IPS-18c (cell line): ENCODE measurements around the gene PRKAR1B.

Source experiments
- H3K4me3 ChIP-seq: 2 replicates; pipeline ENCODE4 v1.7.0; 2013; ENCODE audit warnings: low read depth, mild to moderate bottlenecking, low read length, moderate library complexity; ENCODE audit not compliant: insufficient read depth
- H3K9me3 ChIP-seq: one replicate; pipeline ENCODE4 v1.6.1; 2013; ENCODE audit warnings: mild to moderate bottlenecking, low read length, moderate library complexity; ENCODE audit not compliant: control insufficient read depth, insufficient read depth

Gene PRKAR1B

DNA sequence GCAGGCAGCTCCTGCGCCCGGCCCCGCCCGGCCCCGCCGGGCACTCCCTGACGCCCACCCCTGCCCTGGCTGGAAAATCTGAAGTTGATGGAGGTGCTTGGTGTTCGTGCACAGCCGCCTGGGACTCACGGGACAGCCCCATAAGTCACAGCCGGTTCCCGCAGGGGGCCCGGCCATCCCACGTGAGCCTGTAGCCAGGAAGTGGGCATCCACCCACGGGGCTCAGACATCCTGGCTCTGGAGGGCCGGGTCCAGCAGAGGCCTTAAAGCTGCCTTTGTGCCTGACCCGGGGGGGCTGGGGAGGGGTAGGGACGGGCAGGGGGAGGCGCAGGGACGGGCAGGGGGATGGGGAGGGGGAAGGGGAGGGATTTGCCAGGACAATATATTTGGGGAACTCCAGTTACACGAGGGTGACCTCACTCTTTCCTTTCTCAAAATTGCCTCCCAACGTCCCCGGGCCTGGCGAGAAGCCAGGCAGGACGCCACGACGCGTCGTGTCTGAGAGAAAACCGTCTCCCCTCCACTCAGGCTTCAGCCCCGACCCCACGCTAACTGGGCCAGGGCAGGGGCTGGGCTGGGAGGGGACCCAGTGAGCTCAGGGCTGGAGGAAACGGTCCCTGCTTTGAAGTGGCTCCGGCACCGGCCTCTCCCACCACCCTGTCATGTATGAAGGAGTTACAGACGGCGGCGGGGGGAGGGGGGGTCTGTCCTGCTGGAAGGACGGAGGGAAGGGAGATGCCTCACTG is 125.3 kb downstream of the PRKAR1B start:
- Histone ChIP-seq H3K4me3 (no peak overlapping the region), H3K9me3 (no peaks in the 10 kb centered on the region)

DNA sequence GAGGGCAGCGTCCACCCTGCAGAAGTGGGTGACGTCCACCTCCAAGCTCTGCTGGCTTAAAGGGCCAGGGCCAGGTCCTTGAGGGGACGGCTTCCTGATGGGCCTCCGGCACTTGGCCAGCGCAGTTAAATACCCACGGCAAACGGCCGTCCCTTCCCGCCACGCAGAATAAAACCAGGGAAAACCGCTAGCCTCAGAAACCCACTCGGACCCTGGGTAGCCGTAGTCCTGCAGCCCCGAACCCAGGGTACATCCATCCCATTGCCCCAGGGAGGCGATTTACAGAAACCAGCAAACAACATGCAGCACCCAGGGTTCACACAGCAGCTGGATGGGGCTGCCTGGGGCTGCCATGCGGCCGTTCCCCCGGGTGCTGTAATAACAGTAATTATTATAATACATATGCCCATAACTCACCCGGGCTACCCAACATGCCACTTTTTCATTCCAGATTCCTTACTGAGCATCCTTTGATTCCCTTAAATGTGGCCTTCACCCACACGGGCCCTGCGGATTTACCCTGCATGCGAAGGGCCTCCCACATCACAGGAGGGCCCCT is 126.0 kb downstream of the PRKAR1B start:
- H3K4me3 ChIP-seq: no peak overlapping the region

DNA sequence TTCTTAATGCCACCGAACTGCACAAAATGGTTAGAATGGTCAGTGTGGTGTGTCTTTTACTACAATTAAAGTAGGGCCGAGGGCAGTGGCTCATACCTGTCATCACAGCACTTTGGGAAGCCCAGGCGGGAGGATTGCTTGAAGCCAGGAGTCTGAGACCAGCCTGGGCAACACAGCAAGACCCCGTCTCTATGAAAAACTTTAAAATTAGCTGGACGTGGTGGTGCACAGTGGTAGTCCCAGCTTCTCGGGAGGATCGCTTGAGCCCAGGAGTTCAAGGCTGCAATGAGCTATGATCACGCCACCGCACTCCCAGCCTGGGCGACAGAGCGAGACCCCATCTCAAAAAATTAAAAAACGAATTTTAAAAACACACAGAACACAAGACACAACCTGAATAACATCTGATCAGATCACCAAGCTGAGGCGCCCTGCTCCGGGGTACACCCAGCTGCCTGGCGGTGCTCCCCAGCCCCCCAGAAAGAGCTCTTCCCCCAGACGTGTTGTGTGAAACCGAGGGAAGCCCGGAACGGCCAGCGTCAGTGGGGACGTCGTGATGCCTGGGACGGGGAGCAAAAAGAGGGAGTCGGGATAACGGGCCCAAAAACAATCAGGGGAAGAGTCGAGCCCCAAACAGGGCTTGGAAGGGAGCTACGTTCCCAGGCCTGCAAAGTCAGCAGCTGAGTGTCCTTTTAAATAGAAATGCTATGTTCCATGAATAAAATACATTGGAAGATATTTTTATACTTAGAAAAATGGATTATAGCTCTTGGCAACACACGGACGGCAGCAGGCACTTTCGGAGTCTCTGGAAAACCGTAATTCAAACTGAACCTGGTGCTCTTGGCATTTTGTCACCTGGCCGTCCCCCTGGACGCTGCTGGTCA is 126.7 kb downstream of the PRKAR1B start:
- Histone ChIP-seq H3K9me3 (no peaks in the 10 kb centered on the region), H3K4me3 (no peak overlapping the region)

More for the DNA sequence above, 126.0 kb downstream of the PRKAR1B start:
- no peaks in the 10 kb centered on the region for H3K9me3 ChIP-seq

DNA sequence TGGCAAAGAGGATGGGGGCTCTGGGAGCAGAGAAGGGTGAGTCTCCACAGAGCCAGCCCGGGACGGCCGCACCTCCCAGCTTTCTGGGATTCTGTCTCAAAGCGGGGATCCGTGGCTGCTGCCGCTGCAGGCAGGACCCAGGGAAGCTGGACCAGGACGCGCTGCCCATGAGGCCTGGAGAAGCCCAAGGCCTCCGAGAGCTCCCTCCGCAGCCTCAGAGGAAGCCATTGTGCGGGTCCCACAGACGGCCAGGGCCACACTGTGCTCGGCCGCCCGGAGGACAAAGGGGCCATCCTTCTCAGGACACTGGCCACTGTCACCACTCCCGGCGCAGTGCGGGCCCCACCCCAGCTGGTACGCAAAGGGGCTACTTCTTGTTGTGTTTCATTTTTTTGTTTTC is 128.2 kb downstream of the PRKAR1B start:
- Histone ChIP-seq H3K4me3 (no peak overlapping the region), H3K9me3 (peaks cover 2% of the 10 kb centered on the region)

DNA sequence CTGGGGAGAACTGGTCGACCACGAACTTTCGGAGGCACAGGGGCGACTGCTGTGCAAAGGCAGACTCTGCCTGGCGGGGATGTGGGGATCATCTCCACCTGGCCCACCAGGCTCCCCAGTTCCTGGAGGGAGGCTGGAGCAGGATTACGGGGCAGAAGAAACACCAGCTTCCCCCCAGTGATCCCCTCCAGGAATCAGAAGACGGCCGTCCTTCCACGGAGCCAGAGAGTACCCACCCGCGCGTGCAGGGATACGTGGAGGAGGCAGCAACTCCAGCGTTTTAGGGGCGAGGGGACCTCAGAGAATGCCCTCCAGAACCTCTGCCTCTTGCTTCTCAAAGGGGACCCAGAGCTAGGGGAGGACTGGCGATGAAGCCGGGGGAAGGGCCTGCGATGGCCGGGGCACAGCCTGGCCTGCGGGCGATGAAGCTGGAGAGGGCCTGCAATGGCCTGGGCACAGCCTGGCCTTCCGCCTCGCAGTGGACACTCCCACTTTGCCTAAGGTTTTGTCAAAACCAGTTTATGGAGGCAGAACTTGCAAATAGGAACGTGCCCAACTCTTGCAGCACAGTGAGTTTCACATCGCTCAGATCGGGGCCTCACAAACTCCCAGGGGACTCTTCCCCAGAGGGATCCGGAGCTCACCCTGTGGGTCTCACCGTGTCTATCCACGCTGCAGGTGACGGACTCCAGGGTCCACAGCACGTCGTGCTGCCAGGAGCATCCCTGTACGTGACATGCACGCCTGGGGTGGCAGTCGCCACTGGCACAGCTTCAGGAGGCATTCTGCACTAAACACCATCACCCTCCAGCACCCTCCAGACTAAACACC is 129.5 kb downstream of the PRKAR1B start:
- Histone ChIP-seq H3K9me3 (peaks cover 2% of the 10 kb centered on the region), H3K4me3 (no peak overlapping the region)

DNA sequence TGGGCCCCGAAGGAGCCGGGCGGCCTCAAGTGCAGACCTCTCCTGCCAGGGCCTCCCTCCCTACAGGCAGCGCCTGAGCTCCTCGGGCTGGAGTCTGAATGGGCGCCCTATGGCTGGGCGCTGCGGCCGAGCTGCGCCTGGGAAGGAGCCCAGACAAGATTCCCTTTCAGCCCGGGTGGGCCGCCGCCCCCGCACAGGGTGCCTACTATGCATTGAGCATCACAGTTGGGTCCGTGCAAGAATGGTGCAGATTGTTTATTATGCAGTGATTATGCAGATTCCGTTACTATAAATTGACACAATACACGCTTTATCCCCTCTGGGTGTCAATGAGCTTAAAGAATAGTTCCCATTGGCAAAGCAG is 130.3 kb downstream of the PRKAR1B start:
- peaks cover 2% of the 10 kb centered on the region for H3K9me3 ChIP-seq
- H3K4me3 ChIP-seq: no peak overlapping the region

DNA sequence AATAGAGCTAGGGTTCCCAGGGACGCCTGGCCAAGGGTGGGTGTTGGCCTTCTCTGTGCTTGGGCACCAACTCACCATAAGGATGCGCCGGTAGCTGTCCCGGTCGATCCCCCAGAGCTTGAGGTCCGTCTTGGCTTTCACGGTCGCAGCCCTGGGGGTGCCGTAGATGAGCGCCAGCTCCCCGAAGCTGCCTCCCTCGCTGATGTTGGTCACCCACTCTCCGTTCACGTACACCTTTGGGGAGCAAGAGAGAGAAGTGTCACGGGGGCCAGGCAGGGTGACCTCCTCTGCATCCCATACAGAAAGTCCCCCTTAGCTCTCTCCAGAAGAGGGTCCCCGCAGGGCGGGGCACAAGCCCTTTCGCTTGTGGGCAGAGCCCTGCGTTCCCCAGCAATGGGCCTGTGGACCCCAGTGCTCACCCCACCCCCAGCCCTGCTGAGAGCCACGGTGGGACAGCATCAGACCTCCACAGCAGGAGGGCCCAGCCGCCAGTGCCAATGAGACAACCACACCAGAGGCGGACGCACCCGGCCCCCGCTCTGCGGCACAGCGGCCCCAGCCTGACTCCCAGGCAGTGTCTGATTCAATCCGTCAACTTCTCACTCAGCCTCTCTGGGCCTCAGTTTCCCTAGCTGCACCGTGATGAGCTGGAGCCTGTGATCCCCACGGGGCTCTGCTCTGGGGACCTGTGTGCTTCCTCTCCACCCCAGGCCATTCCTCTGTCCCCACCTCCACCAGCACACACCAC is 130.8 kb downstream of the PRKAR1B start:
- Histone ChIP-seq H3K9me3 (peaks cover 2% of the 10 kb centered on the region), H3K4me3 (no peak overlapping the region)

DNA sequence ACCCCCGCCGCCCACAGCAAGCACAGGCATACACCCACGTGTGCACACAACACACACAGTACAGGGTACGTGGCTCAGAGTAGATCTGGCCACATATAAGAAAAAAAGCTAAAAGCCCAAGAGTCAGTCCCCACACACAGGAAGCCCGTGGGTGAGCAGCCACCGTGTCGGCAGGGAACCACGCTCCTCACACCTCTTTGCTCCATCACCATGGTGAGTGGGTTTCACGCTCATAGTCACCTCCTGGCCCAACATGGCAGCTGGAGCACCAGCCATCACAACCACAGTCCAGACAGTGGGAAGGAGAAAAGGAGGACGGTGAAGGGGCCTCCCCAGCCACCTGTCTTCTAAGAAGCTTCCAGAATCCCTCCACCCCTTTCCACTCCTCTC is 131.5 kb downstream of the PRKAR1B start:
- Histone ChIP-seq H3K9me3 (peaks cover 2% of the 10 kb centered on the region), H3K4me3 (no peak overlapping the region)

DNA sequence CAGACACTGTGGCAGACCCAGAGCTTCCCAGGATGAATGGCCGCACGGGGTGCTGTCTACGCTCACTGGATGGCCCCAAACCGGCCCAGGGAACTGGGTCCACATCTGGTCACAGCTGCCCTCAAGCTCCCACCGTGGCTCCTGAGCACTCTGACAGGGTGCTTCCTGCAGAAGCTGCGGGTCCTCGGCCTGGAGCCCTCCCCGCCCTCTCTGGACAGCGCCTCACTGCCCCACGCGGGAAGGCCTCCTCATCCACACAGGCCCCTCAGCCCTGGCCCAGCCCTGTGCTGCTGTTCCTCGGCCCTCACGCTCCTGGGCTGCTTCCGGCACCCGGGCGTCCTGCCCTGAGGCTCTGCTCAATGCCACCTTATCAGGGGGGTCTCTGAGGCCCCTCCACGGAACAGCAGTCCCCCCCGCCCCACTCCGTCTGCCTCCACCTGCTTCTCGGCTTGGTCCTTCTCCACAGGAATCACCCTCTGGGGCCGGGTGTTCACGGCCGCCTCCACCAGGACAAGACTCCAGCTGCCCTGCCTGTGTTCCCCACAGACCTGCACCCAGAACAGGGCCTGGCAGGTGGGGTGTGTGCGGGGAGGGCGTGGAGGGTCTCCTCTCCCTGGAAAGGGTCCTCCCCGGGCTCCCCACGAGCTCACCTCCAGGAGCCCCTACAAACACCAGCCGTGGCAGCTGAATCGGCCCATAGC is 132.0 kb downstream of the PRKAR1B start:
- H3K9me3 ChIP-seq: peaks cover 2% of the 10 kb centered on the region
- no peak overlapping the region for H3K4me3 ChIP-seq

DNA sequence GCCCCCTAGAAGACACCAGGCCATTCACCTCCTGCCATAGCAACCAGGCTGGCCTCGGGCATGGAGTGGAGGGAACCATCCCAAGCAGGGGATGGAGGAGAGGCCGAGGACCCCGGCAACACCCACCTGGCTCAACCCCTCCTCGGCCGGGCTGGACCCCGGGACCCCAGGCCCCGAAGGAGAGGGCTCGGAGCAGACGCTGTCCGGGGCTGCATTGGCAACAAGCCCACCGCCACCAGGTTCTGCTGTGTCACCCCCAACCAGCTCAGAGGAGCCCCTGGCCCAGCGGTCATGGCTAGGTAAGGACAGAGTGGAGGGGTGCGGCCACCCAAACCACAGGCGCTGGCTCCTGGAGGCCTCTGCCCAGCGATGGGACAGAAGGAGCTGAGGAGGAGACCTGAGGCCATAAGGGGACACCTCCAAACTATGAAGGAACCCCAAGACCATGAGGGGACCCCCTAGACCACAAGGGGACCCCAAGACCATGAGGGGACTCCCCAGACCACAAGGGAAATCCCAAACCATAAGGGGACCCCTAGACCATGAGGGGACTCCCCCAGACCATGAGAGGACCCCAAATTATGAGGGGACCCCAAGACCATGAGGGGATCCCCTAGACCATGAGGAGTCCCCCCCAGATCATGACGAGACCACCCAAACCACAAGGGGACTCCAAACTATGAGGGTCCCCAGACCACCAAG is 132.7 kb downstream of the PRKAR1B start:
- Histone ChIP-seq H3K4me3 (no peak overlapping the region), H3K9me3 (peaks cover 2% of the 10 kb centered on the region)

DNA sequence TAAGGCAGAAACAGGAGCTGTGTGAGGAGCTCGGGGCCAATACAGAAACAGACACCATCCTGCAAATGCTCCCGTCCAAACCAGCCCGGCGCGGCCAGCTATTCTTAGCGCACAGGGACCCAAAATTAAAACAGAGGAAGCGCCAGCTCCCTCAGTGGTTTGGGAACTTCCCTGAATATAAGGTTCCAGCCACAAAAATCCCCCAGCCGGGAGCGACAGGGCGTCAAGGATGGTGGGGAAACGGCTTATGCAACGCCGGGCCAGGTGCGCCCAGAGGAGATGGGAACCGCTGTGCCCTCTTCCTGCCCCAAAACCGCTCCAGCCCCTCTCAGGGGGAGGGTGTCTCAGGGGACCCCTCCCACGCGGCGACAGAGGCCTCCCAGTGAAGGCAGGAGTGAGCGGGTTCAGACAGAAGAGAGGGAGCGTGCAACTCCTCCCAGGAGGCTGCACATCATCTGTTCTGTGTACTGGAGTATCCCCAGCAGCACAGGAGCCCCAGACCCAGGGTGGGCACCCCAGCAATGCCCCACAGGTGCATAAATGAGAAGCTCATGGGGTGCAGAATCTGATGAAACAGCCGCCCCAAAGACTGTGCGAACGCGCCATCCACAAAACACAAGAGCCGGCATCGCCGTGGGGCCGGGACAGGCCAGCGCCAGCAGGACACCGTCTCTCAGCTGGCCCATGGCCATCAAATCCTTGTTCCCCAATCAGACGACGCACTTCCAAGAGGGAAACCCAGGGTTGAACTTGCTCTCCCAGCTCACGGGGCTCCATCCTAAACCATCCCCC is 133.6 kb downstream of the PRKAR1B start:
- Histone ChIP-seq H3K4me3 (no peak overlapping the region), H3K9me3 (peaks cover 2% of the 10 kb centered on the region)

DNA sequence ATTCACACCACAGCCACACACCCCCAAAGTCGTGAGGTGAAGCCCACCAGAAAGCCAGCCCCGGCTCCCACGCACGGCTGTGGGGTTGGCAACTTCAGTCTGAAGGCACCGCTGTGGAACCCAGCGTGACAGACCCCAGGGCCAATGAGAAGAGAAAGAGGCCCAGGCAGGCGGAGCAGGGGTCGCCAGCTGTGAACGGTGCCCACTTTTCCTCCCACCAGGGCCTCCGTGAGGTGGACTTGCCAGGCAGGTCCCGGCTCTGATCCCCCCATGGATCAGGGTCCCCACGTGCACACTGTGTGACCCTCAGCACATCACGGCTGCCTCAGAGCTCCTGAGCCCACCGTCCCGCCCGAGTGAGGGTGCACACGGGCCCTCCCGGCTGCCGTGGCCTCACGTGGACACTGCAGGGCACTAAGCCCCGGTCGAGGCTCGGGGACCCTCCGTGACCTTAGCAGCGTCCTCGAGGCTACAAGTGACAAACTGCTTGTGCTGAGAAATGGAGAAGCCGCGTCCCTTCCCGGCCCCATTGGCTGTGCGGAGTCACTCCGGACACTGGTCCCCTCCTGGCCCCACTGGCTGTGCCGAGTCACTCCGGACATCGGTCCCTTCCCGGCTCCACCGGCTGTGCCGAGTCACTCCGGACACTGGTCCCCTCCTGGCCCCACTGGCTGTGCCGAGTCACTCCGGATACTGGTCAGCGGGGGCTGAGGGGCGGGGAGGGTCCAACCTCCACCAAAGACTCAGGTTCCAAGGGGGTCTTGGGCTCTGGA is 135.0 kb downstream of the PRKAR1B start:
- Histone ChIP-seq H3K4me3 (no peak overlapping the region), H3K9me3 (peaks cover 2% of the 10 kb centered on the region)

DNA sequence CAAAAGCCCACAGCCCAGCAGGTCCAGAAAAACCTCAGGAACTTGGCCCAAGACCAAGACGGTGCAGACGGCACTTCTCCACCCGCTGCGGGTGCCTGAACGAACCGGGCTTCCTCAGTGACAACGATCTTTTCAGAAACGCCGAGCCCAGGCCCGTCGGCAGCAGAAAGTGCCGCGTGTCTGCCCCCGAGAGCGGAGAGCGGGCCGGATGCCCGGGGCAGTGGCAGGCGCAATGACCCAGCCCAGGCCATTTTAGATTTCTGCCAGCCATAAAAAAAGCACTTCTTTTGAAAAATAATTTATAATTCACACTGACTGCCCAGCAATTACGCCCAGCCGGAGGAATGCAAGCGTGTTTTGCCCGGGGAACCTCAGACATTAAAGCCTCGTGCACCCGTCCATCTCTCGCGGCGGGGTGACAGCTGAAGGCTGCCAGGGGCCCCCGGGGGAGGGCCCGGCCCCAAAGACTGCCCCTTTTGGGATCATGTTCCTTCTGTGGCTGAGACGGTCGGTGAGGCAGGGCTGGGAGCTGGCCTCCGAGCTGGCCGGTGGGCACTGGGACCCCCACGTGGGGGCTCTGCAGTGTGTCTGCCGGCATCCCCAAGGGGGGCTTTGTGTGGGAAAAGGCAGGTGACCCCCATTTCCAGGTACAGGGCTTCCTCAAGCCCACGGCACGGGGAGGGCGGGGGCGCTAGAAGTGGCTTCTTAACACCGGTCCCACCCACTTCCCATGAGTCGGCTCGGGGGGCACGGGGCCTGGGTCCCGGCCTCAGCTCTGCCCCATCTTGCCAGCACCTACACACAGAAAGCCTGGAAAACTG is 136.1 kb downstream of the PRKAR1B start:
- no peak overlapping the region for H3K4me3 ChIP-seq
- peaks cover 6% of the 10 kb centered on the region for H3K9me3 ChIP-seq
